Mammary epithelial cell (primary cell): Measurements from ENCODE around the gene AVPR1B.

Experiments used
- CTCF ChIP-seq, 2 donors: IDR thresholded peaks in 1 of 2; conservative IDR thresholded peaks in 1 of 2; 2 replicates each; pipeline ENCODE4 v1.5.1; 2011 to 2012; ENCODE audit warnings: inconsistent platforms in 2 of 2, low read length in 2 of 2, mild to moderate bottlenecking in 2 of 2, control low read depth in 1 of 2, low read depth in 1 of 2; ENCODE audit not compliant: insufficient read depth in 1 of 2; ENCODE audit errors: extremely low read depth in 1 of 2
- EZH2 ChIP-seq: IDR thresholded peaks from 2 replicates; pipeline ENCODE4 v1.6.1; 2012; ENCODE audit warnings: low read length, inconsistent platforms, borderline replicate concordance

- TF ChIP-seq CTCF (conservative IDR thresholded peaks at IDR 0.05 in 1 of 2, IDR thresholded peaks at IDR 0.05 in 1 of 2; ENCODE audit: extremely low read depth in 1 of 2, insufficient read depth in 1 of 2, low read depth in 1 of 2, low read length in 2 of 2) (no peak), EZH2 (no peak)
These were observed 24.8 kb upstream of the AVPR1B start for GRCh38 chr1:206142011-206142410.
